ENCODE results near the gene KLF16. TPM values are rescaled to one million over a fixed set of nuclear protein-coding genes. Genes with fewer than 3 reads are reported as not detected.

The KLF16 gene
- total and polyA plus RNA-seq, 9 of the 15 experiments (the other 6 are each of a cell fraction or from before 2014, with no cell fraction given) = 0.04 to 60.4 (median 6.8) TPM

DNA sequence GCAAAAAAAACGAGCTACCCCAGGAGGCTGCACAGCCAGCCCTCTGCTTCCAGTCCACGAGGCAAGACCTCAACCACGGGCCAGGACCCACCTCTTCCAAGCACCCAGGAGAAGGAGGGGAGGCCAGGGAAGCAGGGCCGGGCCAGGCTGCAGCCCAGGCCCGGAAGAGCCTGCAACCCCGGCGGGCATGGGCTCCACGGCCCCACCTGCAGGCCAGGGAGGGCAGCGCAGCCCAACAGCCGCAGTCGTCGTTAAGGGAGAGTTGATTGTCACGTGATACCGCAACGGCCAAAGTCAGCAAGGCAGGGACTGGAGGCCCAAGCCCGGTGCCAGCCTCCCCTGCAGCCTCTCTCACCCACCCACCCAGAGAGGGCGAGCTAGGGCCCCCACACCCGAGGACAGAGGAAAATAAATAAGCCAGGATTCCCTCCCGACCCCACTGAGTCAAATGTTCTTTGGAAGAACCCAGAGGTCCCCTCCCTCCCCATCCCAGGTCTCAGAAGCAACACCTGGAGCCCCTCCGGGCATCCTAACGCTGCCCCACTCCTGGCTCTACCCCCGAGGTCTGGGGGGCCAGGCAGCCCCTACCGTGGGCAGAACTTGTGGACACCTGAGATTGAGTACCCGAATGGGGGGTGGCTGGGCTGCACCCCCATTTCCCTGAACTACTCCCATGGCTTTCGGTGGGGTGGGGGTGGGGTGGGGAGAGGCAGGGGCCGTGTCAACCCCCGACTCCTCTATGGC is 9.9 kb downstream of the KLF16 start (continued):
- no peak for TF ChIP-seq ZNF707 (CRISPR knock-in tag; conservative IDR thresholded peaks at IDR 0.05)
- TF ChIP-seq PTBP1 (IDR thresholded peaks at IDR 0.05; ENCODE audit: low read depth, low read length) = no peak
- TF ChIP-seq HDAC3 (IDR thresholded peaks at IDR 0.05; ENCODE audit: borderline replicate concordance, partially characterized antibody) = no peak
- TF ChIP-seq, protein P1, sequence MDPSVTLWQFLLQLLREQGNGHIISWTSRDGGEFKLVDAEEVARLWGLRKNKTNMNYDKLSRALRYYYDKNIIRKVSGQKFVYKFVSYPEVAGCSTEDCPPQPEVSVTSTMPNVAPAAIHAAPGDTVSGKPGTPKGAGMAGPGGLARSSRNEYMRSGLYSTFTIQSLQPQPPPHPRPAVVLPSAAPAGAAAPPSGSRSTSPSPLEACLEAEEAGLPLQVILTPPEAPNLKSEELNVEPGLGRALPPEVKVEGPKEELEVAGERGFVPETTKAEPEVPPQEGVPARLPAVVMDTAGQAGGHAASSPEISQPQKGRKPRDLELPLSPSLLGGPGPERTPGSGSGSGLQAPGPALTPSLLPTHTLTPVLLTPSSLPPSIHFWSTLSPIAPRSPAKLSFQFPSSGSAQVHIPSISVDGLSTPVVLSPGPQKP (CRISPR knock-in tag; IDR thresholded peaks at IDR 0.05) = no peak
- peak; percentile 74 for TF ChIP-seq CBX1 (IDR thresholded peaks at IDR 0.05; ENCODE audit: low read depth)
- no peak for TF ChIP-seq MXI1 (IDR thresholded peaks at IDR 0.05; ENCODE audit: low read depth, low read length)
- no peak for TF ChIP-seq ETS2 (tag; IDR thresholded peaks at IDR 0.05; ENCODE audit: borderline replicate concordance, poor library complexity, severe bottlenecking)
- no peak for TF ChIP-seq NFXL1 (CRISPR knock-in tag; IDR thresholded peaks at IDR 0.05)
- no peak for TF ChIP-seq ATF1 (CRISPR knock-in tag; IDR thresholded peaks at IDR 0.05)
- TF ChIP-seq ATF1 (tag; IDR thresholded peaks at IDR 0.05) = peak; percentile 24; the same call in 1 of the 2 replicates
- TF ChIP-seq POU5F1 (IDR thresholded peaks at IDR 0.05; ENCODE audit: borderline replicate concordance, low read depth, low read length, partially characterized antibody) = no peak
- TF ChIP-seq NKRF (IDR thresholded peaks at IDR 0.05; ENCODE audit: borderline replicate concordance) = no peak
- no peak for TF ChIP-seq ZBTB5 (IDR thresholded peaks at IDR 0.05)
- peak; percentile 51; the same call in 1 of the 2 replicates for TF ChIP-seq ZBTB7A (IDR thresholded peaks at IDR 0.05; ENCODE audit: borderline replicate concordance, control insufficient read depth, low read depth, low read length)
- TF ChIP-seq CSDE1 (IDR thresholded peaks at IDR 0.05) = no peak
- TF ChIP-seq RNF2 (IDR thresholded peaks at IDR 0.05) = peak; percentile 13; the same call in 1 of the 2 replicates
- no peak for TF ChIP-seq ILK (tag; IDR thresholded peaks at IDR 0.05; ENCODE audit: borderline replicate concordance, low read depth)
- TF ChIP-seq SUPT5H (IDR thresholded peaks at IDR 0.05) = no peak
- TF ChIP-seq MBD2 (IDR thresholded peaks at IDR 0.05; ENCODE audit: borderline replicate concordance, low read depth) = 0 out of 2 replicates have a peak, but pooled peaks have one; percentile 12
- TF ChIP-seq ZNF282 (CRISPR knock-in tag; IDR thresholded peaks at IDR 0.05) = no peak
- TF ChIP-seq, protein P2, sequence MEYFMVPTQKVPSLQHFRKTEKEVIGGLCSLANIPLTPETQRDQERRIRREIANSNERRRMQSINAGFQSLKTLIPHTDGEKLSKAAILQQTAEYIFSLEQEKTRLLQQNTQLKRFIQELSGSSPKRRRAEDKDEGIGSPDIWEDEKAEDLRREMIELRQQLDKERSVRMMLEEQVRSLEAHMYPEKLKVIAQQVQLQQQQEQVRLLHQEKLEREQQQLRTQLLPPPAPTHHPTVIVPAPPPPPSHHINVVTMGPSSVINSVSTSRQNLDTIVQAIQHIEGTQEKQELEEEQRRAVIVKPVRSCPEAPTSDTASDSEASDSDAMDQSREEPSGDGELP (CRISPR knock-in tag; IDR thresholded peaks at IDR 0.05; ENCODE audit: borderline replicate concordance) = peak; percentile 75; the same call in 1 of the 2 replicates
